C4-2B (cell line): ENCODE data around the gene DDA1.

Experiments
- CTCF ChIP-seq: fragments of 450-650 bp; conservative IDR thresholded peaks from 2 replicates; pipeline ENCODE4 v1.5.1; 2017; ENCODE audit warnings: mild to moderate bottlenecking
- ZFX ChIP-seq: fragments of 450-650 bp; IDR thresholded peaks from 2 replicates; pipeline ENCODE4 v1.6.1; 2017

GRCh38 chr19:17359905-17360800, 50.8 kb downstream of the DDA1 start:
- TF ChIP-seq ZFX, result no peak
- no peak for TF ChIP-seq CTCF
